ENCODE measurements around the gene GPR179.

GPR179 gene

GRCh38 chr17:38334480-38335364 lies 9.0 kb downstream of the GPR179 start:
- H3K9me3 ChIP-seq, result no peaks in the 10 kb centered on the region
- TF ChIP-seq CTCF (IDR thresholded peaks at IDR 0.05), result no peak
- no peak overlapping the region for H3K27ac ChIP-seq
- H3K4me3 ChIP-seq (ENCODE audit: low read depth in 1 of 2, low read length in 1 of 2), result no peak overlapping the region
- H3K4me1 ChIP-seq (ENCODE audit: control insufficient read depth in 1 of 2, insufficient read depth in 1 of 2, low read depth in 1 of 2, low read length in 1 of 2), result no peaks in the 10 kb centered on the region
- H3K36me3 ChIP-seq, result no peaks in the 10 kb centered on the region
- H3K27me3 ChIP-seq, result no peaks in the 10 kb centered on the region

GRCh38 chr17:38333635-38334295 lies 10.0 kb downstream of the GPR179 start:
- no peaks in the 10 kb centered on the region for H3K36me3 ChIP-seq
- H3K27ac ChIP-seq, result no peak overlapping the region
- H3K4me1 ChIP-seq (ENCODE audit: control insufficient read depth in 1 of 2, insufficient read depth in 1 of 2, low read depth in 1 of 2, low read length in 1 of 2), result no peaks in the 10 kb centered on the region
- H3K4me3 ChIP-seq (ENCODE audit: low read depth in 1 of 2, low read length in 1 of 2), result no peak overlapping the region
- H3K27me3 ChIP-seq, result no peaks in the 10 kb centered on the region
- TF ChIP-seq CTCF (IDR thresholded peaks at IDR 0.05), result peak; percentile 56
- H3K9me3 ChIP-seq, result no peaks in the 10 kb centered on the region

- TF ChIP-seq CTCF (IDR thresholded peaks at IDR 0.05), result no peak
- H3K9me3 ChIP-seq, result no peaks in the 10 kb centered on the region
- H3K4me1 ChIP-seq (ENCODE audit: control insufficient read depth in 1 of 2, insufficient read depth in 1 of 2, low read depth in 1 of 2, low read length in 1 of 2), result no peaks in the 10 kb centered on the region
Observed at GRCh38 chr17:38332735-38333134, 11.0 kb downstream of the GPR179 start.

GRCh38 chr17:38330941-38331411 lies 12.8 kb downstream of the GPR179 start:
- no peak for TF ChIP-seq CTCF (IDR thresholded peaks at IDR 0.05)
- no peak overlapping the region for H3K4me3 ChIP-seq (ENCODE audit: low read depth in 1 of 2, low read length in 1 of 2)
- H3K27me3 ChIP-seq, result no peaks in the 10 kb centered on the region
- no peaks in the 10 kb centered on the region for H3K36me3 ChIP-seq
- no peaks in the 10 kb centered on the region for H3K9me3 ChIP-seq
- H3K4me1 ChIP-seq (ENCODE audit: control insufficient read depth in 1 of 2, insufficient read depth in 1 of 2, low read depth in 1 of 2, low read length in 1 of 2), result peaks cover 0 to 3% of the 10 kb centered on the region in 2 experiments
- no peak overlapping the region for H3K27ac ChIP-seq

More at GRCh38 chr17:38332735-38333134, 11.0 kb downstream of the GPR179 start:
- Histone ChIP-seq H3K4me3 (ENCODE audit: low read depth in 1 of 2, low read length in 1 of 2) (no peak overlapping the region), H3K36me3 (no peaks in the 10 kb centered on the region), H3K27ac (no peak overlapping the region), H3K27me3 (no peaks in the 10 kb centered on the region)

GRCh38 chr17:38329808-38330730 lies 13.7 kb downstream of the GPR179 start:
- Histone ChIP-seq H3K27me3 (no peaks in the 10 kb centered on the region), H3K4me1 (ENCODE audit: control insufficient read depth in 1 of 2, insufficient read depth in 1 of 2, low read depth in 1 of 2, low read length in 1 of 2) (peaks cover 0 to 3% of the 10 kb centered on the region in 2 experiments)

More at GRCh38 chr17:38329808-38330730, 13.7 kb downstream of the GPR179 start:
- Histone ChIP-seq H3K4me3 (ENCODE audit: low read depth in 1 of 2, low read length in 1 of 2) (no peak overlapping the region), H3K9me3 (no peaks in the 10 kb centered on the region), H3K36me3 (no peaks in the 10 kb centered on the region), H3K27ac (no peak overlapping the region)
- no peak for TF ChIP-seq CTCF (IDR thresholded peaks at IDR 0.05)

Data from neutrophil (primary cell).